Mesendoderm (in vitro differentiated cells): ENCODE measurements around the gene ACTL7B. TPM values are rescaled to one million over a fixed set of nuclear protein-coding genes. Genes with fewer than 3 reads are reported as not detected.

Source experiments
- small RNA-seq: library from polyadenylated mRNA; stranded (forward); fragments of <200 nt; extraction: miRNeasy Mini kit (QIAGEN cat#:217004); gene quantifications from one replicate; pipeline ENCODE3, GENCODE V24; 2013; ENCODE audit not compliant: insufficient read depth

ACTL7B gene

Small RNA genes within 50 kb of the gene (small RNA-seq; reads per million reads assigned to genes)
- gene AL359692.1: not detected
